GM23248 (cell line): ENCODE results near the gene GSX1. TPM values are rescaled to one million over a fixed set of nuclear protein-coding genes. Genes with fewer than 3 reads are reported as not detected.

Experiments
- DNase-seq: peaks from one replicate; pipeline ENCODE4 v3.0.0-alpha.2; 2015
- H2AFZ ChIP-seq: fragments of 200-600 bp; sonication (generic); 2 replicates; pipeline ENCODE4 v1.6.1; 2016; ENCODE audit warnings: antibody characterized with exemption
- H3F3A ChIP-seq: fragments of 200-600 bp; sonication (generic); 2 replicates; pipeline ENCODE4 v1.6.1; 2016; ENCODE audit warnings: mild to moderate bottlenecking, antibody characterized with exemption, mixed run types; ENCODE audit not compliant: insufficient read depth
- H3K27ac ChIP-seq: fragments of 200-600 bp; sonication (generic); 2 replicates; pipeline ENCODE4 v1.5.1; 2016; ENCODE audit warnings: mild to moderate bottlenecking
- H3K27me3 ChIP-seq: fragments of 200-600 bp; sonication (generic); replicated peaks from 2 replicates; pipeline ENCODE4 v1.6.1; 2016; ENCODE audit warnings: mild to moderate bottlenecking; ENCODE audit not compliant: insufficient read depth
- H3K36me3 ChIP-seq: fragments of 200-600 bp; sonication (generic); 2 replicates; pipeline ENCODE4 v1.6.1; 2016; ENCODE audit warnings: low read depth, mild to moderate bottlenecking
- H3K4me1 ChIP-seq: fragments of 200-600 bp; sonication (generic); 2 replicates; pipeline ENCODE4 v1.6.1; 2016; ENCODE audit warnings: mild to moderate bottlenecking; ENCODE audit not compliant: insufficient read depth
- H3K4me2 ChIP-seq: fragments of 200-600 bp; sonication (generic); one replicate; pipeline ENCODE4 v1.6.1; 2016; ENCODE audit warnings: mild to moderate bottlenecking; ENCODE audit not compliant: unreplicated experiment
- H3K4me3 ChIP-seq: fragments of 200-600 bp; sonication (generic); 2 replicates; pipeline ENCODE4 v1.5.1; 2016; ENCODE audit warnings: mild to moderate bottlenecking
- H3K79me2 ChIP-seq: fragments of 200-600 bp; sonication (generic); 2 replicates; pipeline ENCODE4 v1.6.1; 2016; ENCODE audit warnings: mild to moderate bottlenecking; ENCODE audit not compliant: insufficient read depth
- H3K9ac ChIP-seq: fragments of 200-600 bp; sonication (generic); 2 replicates; pipeline ENCODE4 v1.6.1; 2016; ENCODE audit warnings: mild to moderate bottlenecking
- H3K9me2 ChIP-seq: fragments of 200-600 bp; sonication (generic); 2 replicates; pipeline ENCODE4 v1.6.1; 2016; ENCODE audit warnings: mixed run types, mild to moderate bottlenecking, moderate library complexity; ENCODE audit not compliant: insufficient read depth
- H3K9me3 ChIP-seq: fragments of 200-600 bp; sonication (generic); one replicate; pipeline ENCODE4 v1.6.1; 2017; ENCODE audit warnings: low read depth
- H4K20me1 ChIP-seq: fragments of 200-600 bp; sonication (generic); 2 replicates; pipeline ENCODE4 v1.6.0; 2016; ENCODE audit not compliant: insufficient read depth
- EZH2 ChIP-seq: fragments of 200-600 bp; sonication (generic); IDR thresholded peaks from 2 replicates; pipeline ENCODE4 v1.6.1; 2018; ENCODE audit warnings: antibody characterized with exemption, mild to moderate bottlenecking; ENCODE audit not compliant: insufficient read depth, poor library complexity, severe bottlenecking
- EZH2phosphoT487 ChIP-seq: fragments of 200-600 bp; sonication (generic); IDR thresholded peaks from 2 replicates; pipeline ENCODE4 v1.6.1; 2018; ENCODE audit warnings: antibody characterized with exemption, moderate library complexity, mild to moderate bottlenecking, low read depth; ENCODE audit not compliant: insufficient read depth
- WGBS, 2 experiments: methylation state at CpG; one replicate each; pipeline ENCODE4 v1.1.6; 2015 to 2017; ENCODE audit warnings: low lambda C conversion rate in 2 of 2, low coverage in 1 of 2; ENCODE audit errors: missing lambda C conversion rate in 2 of 2; 5-methylcytosine and 5-hydroxymethylcytosine counted together
- in situ Hi-C: fragments of 300-500 bp; cut with MboI; formaldehyde crosslinking; loops from 2 replicates; pipeline ENCODE4 v1.15.0; 2020
- polyA plus RNA-seq: library from polyadenylated mRNA; unstranded; fragments of >200 nt; fragmentation: Nextera tagmentation; extraction: Ambion mirVana; gene quantifications from 2 replicates; pipeline ENCODE4 v1.2.1, GENCODE V29; 2016
- total RNA-seq: library from RNA; depleted of rRNA; stranded (reverse); fragments of >200 nt; shearing (Covaris generic); gene quantifications from 2 replicates; pipeline ENCODE4 v1.2.3, GENCODE V29; 2014

The GSX1 gene
- total and polyA plus RNA-seq, 2 experiments from 2014 or later: not detected

DNA sequence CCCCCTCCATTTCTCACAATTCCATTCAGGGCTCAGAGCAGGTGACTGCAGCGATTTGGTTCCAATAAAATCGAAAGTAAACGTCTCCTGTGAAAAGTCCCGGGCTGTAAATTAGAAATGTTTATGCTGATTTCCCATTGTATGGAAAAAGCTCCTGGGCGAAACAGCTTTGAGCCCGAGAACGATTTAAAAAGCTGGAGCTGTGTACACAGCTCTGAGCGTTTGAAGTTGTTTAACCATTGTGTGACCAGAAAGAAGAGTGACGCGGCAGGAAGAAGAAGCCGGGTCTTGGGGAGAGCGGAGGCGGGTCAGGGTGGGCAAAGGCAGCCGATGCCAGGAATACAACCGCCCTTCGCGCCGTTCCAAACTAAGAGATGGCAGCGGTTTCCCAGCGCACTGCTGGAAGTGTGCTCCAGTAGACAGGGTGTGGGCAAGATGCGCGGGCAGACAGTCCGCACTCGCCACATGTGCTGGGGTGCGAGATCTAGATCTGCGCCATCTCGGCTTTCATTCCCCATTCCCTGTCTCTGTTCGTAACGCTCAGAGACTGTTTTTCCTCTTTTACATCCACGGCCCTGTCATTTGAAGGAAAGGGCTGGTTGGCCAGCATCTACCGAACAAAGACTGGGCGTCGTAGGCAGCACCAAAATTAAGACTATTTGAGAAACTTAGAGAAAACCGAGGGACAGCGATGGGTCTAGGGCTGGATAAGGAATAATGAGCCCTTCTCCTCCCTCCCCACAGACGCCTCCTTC lies 960 bp upstream of the GSX1 start:
- Histone ChIP-seq H3K27me3 (peaks cover 82% of the 10 kb centered on the region), H3F3A (no peaks in the 10 kb centered on the region), H3K4me2 (no peak overlapping the region), H3K4me3 (no peak overlapping the region), H4K20me1 (no peaks in the 10 kb centered on the region), H3K4me1 (no peaks in the 10 kb centered on the region), H3K9me2 (no peaks in the 10 kb centered on the region), H2AFZ (no peak overlapping the region), H3K9ac (no peak overlapping the region), H3K27ac (no peak overlapping the region), H3K9me3 (no peaks in the 10 kb centered on the region), H3K79me2 (no peaks in the 10 kb centered on the region), H3K36me3 (no peaks in the 10 kb centered on the region)
- 14 to 16% methylated on average over 36 of the region's 36 CpGs for WGBS, 2 experiments
- in situ Hi-C loops: no loop called here
- DNase-seq: no peak
- TF ChIP-seq EZH2phosphoT487 (no peak), EZH2 (peak; percentile 58)

DNA sequence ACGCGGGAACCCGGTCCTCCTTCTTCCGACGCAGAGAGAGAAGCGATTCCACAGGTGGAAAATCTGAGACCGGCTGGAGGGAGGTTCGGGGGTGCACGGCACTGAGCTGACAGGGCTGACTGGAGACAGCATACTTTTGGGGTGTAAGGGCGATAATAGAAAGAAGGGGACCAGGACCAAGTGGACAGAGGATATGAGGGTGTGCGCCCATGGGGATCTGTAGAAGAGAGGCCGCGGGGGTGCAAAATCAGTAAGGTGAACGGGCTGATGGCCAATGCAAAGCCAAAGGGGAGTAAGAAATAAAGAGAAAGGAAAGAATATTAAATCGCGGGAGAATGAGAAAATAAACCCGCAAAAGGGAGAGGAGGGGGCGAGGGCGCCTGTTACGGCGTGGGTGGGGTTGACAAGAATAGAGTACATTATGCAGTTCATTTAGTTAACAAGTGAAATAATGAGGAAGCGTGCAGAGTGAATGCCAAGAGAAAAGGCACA lies 336 bp upstream of the GSX1 start:
- Histone ChIP-seq H3K9ac (no peak overlapping the region), H3K9me3 (no peaks in the 10 kb centered on the region), H3K4me2 (no peak overlapping the region), H3K27ac (no peak overlapping the region), H3K4me1 (no peaks in the 10 kb centered on the region), H2AFZ (no peak overlapping the region), H3K9me2 (no peaks in the 10 kb centered on the region), H3K4me3 (no peak overlapping the region), H3K79me2 (no peaks in the 10 kb centered on the region), H3K27me3 (peaks cover 89% of the 10 kb centered on the region), H4K20me1 (no peaks in the 10 kb centered on the region), H3F3A (no peaks in the 10 kb centered on the region), H3K36me3 (no peaks in the 10 kb centered on the region)
- WGBS, 2 experiments: 10 to 11% methylated on average over 22 of the region's 22 CpGs
- no peak for DNase-seq
- in situ Hi-C loops: no loop called here
- TF ChIP-seq EZH2 (no peak), EZH2phosphoT487 (no peak)

DNA sequence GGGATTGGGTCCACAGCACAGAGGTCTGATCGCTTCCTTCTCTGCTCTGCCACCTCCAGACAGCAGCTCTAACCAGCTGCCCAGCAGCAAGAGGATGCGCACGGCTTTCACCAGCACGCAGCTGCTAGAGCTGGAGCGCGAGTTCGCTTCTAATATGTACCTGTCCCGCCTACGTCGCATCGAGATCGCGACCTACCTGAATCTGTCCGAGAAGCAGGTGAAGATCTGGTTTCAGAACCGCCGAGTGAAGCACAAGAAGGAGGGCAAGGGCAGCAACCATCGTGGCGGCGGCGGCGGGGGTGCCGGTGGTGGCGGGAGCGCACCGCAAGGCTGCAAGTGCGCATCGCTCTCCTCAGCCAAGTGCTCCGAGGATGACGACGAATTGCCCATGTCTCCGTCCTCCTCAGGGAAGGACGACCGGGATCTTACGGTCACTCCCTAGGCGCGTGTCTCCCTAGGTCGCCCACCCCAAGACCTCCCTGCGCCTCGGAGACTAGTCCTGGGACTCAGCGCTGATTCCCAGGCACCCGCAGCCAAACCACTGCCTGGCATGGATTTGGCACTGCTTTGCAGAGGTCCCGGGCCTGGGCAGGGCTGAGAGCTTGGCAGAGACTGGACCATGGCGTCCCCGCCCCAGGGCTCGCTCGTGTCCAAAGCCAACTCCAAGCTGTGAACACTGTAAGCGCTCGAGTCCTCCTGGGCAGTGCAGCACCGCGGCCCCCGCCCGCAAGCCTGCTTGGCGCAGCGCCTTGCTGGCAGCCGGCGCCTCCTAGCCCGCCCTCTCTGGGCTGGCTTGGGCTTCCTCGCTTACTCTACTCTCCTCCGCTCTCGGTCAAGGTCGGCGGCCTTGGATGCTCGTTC lies 1.5 kb downstream of the GSX1 start:
- Histone ChIP-seq H3K4me3 (no peak overlapping the region), H3K4me1 (no peaks in the 10 kb centered on the region), H3K36me3 (no peaks in the 10 kb centered on the region), H3K4me2 (no peak overlapping the region), H3K9me2 (no peaks in the 10 kb centered on the region), H3K9ac (no peak overlapping the region), H3K27ac (no peak overlapping the region), H4K20me1 (no peaks in the 10 kb centered on the region), H3K9me3 (no peaks in the 10 kb centered on the region), H3K27me3 (peaks cover 94% of the 10 kb centered on the region), H2AFZ (no peak overlapping the region), H3K79me2 (no peaks in the 10 kb centered on the region), H3F3A (no peaks in the 10 kb centered on the region)
- TF ChIP-seq EZH2phosphoT487: no peak
- TF ChIP-seq EZH2: no peak
- in situ Hi-C loops: no loop called here
- DNase-seq: no peak
- WGBS, 2 experiments: 5 to 6% methylated on average over 54 to 62 of the region's 63 CpGs

- Histone ChIP-seq H3K9me3 (no peaks in the 10 kb centered on the region), H3K79me2 (no peaks in the 10 kb centered on the region), H2AFZ (no peak overlapping the region), H3F3A (no peaks in the 10 kb centered on the region), H3K9me2 (no peaks in the 10 kb centered on the region), H3K4me3 (no peak overlapping the region), H3K4me2 (no peak overlapping the region), H3K4me1 (no peaks in the 10 kb centered on the region), H3K36me3 (no peaks in the 10 kb centered on the region), H3K27ac (no peak overlapping the region), H4K20me1 (no peaks in the 10 kb centered on the region), H3K9ac (no peak overlapping the region), H3K27me3 (peaks cover 89% of the 10 kb centered on the region)
- in situ Hi-C loops: no loop called here
- DNase-seq: no peak
- WGBS, 2 experiments: 7% methylated on average over 8 to 11 of the region's 11 CpGs
- TF ChIP-seq EZH2phosphoT487: no peak
- TF ChIP-seq EZH2: no peak
Observed at GRCh38 chr13:27794368-27794691, 2.0 kb downstream of the GSX1 start.
